GM12878 (cell line): Measurements from ENCODE around the gene MGAT4B. TPM values are rescaled to one million over a fixed set of nuclear protein-coding genes. Genes with fewer than 3 reads are reported as not detected.

Source experiments
- ATAC-seq: fragments of 200-7000 bp; cut with Tn5 transposase; 3 replicates; pipeline ENCODE4 v1.9.1; 2020; ENCODE audit warnings: mild to moderate bottlenecking, moderate library complexity
- BruUV-seq: library from RNA; stranded (reverse); fragments of 400-500 nt; replicated peaks from 2 replicates; lab custom pipeline; 2021; lab: Mats Ljungman, UMichigan
- CTCF ChIA-PET: fragments of 300-600 bp; sonication (Branson Sonifier 250); formaldehyde crosslinking; extraction: SDS; loops from one replicate; lab custom pipeline; 2021; ENCODE audit warnings: inconsistent platforms; lab: Yijun Ruan, JAX
- POLR2A ChIA-PET: fragments of 350-600 bp; formaldehyde crosslinking; extraction: SDS; loops from one replicate; lab custom pipeline; 2021; ENCODE audit warnings: inconsistent platforms; lab: Charles Lee
- RAD21 ChIA-PET: fragments of 300-600 bp; sonication (Branson Sonifier 250); formaldehyde crosslinking; loops from one replicate; lab custom pipeline; 2023; ENCODE audit warnings: antibody characterized with exemption; ENCODE audit not compliant: unreplicated experiment; lab: Charles Lee
- SMC1A ChIA-PET: fragments of 300-600 bp; sonication (Branson Sonifier 250); formaldehyde crosslinking; loops from one replicate; lab custom pipeline; 2023; ENCODE audit not compliant: unreplicated experiment, uncharacterized antibody; lab: Charles Lee
- DNase-seq: peaks from one replicate; pipeline ENCODE4 v3.0.0-alpha.2; 2011; ENCODE audit warnings: low read depth, low spot score
- FAIRE-seq: peaks from 3 replicates; lab custom pipeline; 2011; peaks lifted over from hg19 to GRCh38; lab: Jason Lieb, UNC
- H2AFZ ChIP-seq: 2 replicates; pipeline ENCODE4 v1.6.0; 2011; ENCODE audit warnings: low read depth, low read length, control low read depth; ENCODE audit not compliant: control insufficient read depth
- H3K27ac ChIP-seq: 2 replicates; pipeline ENCODE4 v1.5.1; 2011; ENCODE audit warnings: control low read depth; ENCODE audit not compliant: control insufficient read depth, insufficient read depth
- H3K27me3 ChIP-seq, 2 experiments: replicated peaks in 1 of 2; 2 replicates each; pipeline versions ENCODE4 v1.6.0 to v1.6.1; 2011; ENCODE audit warnings: low read length in 1 of 2; ENCODE audit not compliant: control insufficient read depth in 2 of 2, insufficient read depth in 2 of 2
- H3K36me3 ChIP-seq, 2 experiments: 2 replicates each; pipeline ENCODE4 v1.5.1; 2011; ENCODE audit warnings: low read length in 1 of 2; ENCODE audit not compliant: control insufficient read depth in 2 of 2, insufficient read depth in 2 of 2
- H3K4me1 ChIP-seq: 2 replicates; pipeline ENCODE4 v1.6.1; 2011; ENCODE audit warnings: mild to moderate bottlenecking, low read length, moderate library complexity, mixed read lengths; ENCODE audit not compliant: control insufficient read depth, insufficient read depth
- H3K4me2 ChIP-seq: 2 replicates; pipeline ENCODE4 v1.6.0; 2011; ENCODE audit warnings: control low read depth; ENCODE audit not compliant: control insufficient read depth, insufficient read depth
- H3K4me3 ChIP-seq: fragments of 200-600 bp; sonication (generic); 2 replicates; pipeline ENCODE4 v1.5.1; 2016
- H3K79me2 ChIP-seq: 2 replicates; pipeline ENCODE4 v1.6.0; 2011; ENCODE audit warnings: low read length; ENCODE audit not compliant: control insufficient read depth, insufficient read depth
- H3K9ac ChIP-seq: 2 replicates; pipeline ENCODE4 v1.8.0; 2011; ENCODE audit warnings: low read length, control low read depth, mixed read lengths; ENCODE audit not compliant: control insufficient read depth, insufficient read depth
- H3K9me3 ChIP-seq: replicated peaks from 3 replicates; pipeline ENCODE4 v1.5.1; 2011; ENCODE audit warnings: mild to moderate bottlenecking, low read length; ENCODE audit not compliant: control insufficient read depth, insufficient read depth
- H4K20me1 ChIP-seq: 2 replicates; pipeline ENCODE4 v1.6.0; 2011; ENCODE audit not compliant: control insufficient read depth, insufficient read depth
- BMI1 ChIP-seq: fragments of 450-650 bp; IDR thresholded peaks from 2 replicates; pipeline ENCODE4 v1.6.1; 2016; ENCODE audit warnings: mild to moderate bottlenecking, moderate library complexity, borderline replicate concordance
- CHD4 ChIP-seq: fragments of 200-600 bp; sonication (generic); IDR thresholded peaks from 2 replicates; pipeline ENCODE4 v1.6.1; 2016; ENCODE audit warnings: mild to moderate bottlenecking
- ELK1 ChIP-seq: IDR thresholded peaks from 2 replicates; pipeline ENCODE4 v1.6.1; 2012; ENCODE audit warnings: low read depth, low read length, improper control_type of control experiment
- GATAD2B ChIP-seq: fragments of 450-650 bp; conservative IDR thresholded peaks from 2 replicates; pipeline ENCODE4 v1.6.1; 2017; ENCODE audit warnings: low read depth, mild to moderate bottlenecking, moderate library complexity
- HDGF ChIP-seq: fragments of 450-650 bp; IDR thresholded peaks from 2 replicates; pipeline ENCODE4 v1.6.1; 2016; ENCODE audit warnings: antibody characterized with exemption
- IRF4 ChIP-seq: IDR thresholded peaks from 2 replicates; pipeline ENCODE4 v1.6.1; 2011; ENCODE audit warnings: low read depth, low read length
- MXI1 ChIP-seq: fragments of 150-350 bp; IDR thresholded peaks from 2 replicates; pipeline ENCODE4 v1.6.1; 2011; ENCODE audit warnings: low read depth, mild to moderate bottlenecking, inconsistent platforms, low read length, improper control_type of control experiment
- PAX8 ChIP-seq: fragments of 450-650 bp; IDR thresholded peaks from 2 replicates; pipeline ENCODE4 v1.6.1; 2017; ENCODE audit warnings: mild to moderate bottlenecking, moderate library complexity
- SP1 ChIP-seq: IDR thresholded peaks from one replicate; pipeline ENCODE4 v1.6.1; 2011; ENCODE audit warnings: low read depth, low read length
- ZBED1 ChIP-seq: IDR thresholded peaks from 2 replicates; pipeline ENCODE4 v1.6.1; 2016; ENCODE audit warnings: borderline replicate concordance
- ZBTB11 ChIP-seq: fragments of 450-650 bp; formaldehyde crosslinking; IDR thresholded peaks from 2 replicates; pipeline ENCODE4 v1.5.0; 2022; ENCODE audit warnings: mild to moderate bottlenecking, missing genetic modification characterization
- ZNF592 ChIP-seq: fragments of 450-650 bp; IDR thresholded peaks from 2 replicates; pipeline ENCODE4 v1.6.1; 2017; ENCODE audit warnings: mild to moderate bottlenecking, moderate library complexity
- WGBS: methylation state at CpG from one replicate; pipeline ENCODE4 v1.1.6; 2016; ENCODE audit warnings: low lambda C conversion rate; ENCODE audit not compliant: insufficient replicate concordance, insufficient coverage; ENCODE audit errors: missing lambda C conversion rate; 5-methylcytosine and 5-hydroxymethylcytosine counted together
- in situ Hi-C: fragments of 300-500 bp; cut with MboI; formaldehyde crosslinking; loops from 9 replicates; pipeline ENCODE4 v1.14.3; 2018; ENCODE audit warnings: mixed read lengths
- intact Hi-C: fragments of 100-400 bp; cut with micrococcal nuclease; formaldehyde crosslinking; loops from one replicate; pipeline ENCODE4 v1.14.2; 2022; ENCODE audit not compliant: unreplicated experiment
- polyA plus RNA-seq, 11 experiments: library from polyadenylated mRNA; depleted of rRNA in 4 of 11; unstranded in 6 of 11; stranded (reverse) in 5 of 11; fragments of >200 nt; fragmentation: Nextera tagmentation in 4 of 11; fragmentation: Illumina TruSeq in 1 of 11; extraction: Ambion mirVana in 4 of 11; extraction: Trizol in 1 of 11; gene quantifications; 1 replicate in 1 of 11; 2 replicates in 10 of 11; pipeline versions ENCODE4 v1.2.1 to v1.2.3, GENCODE V29; 2011 to 2016; ENCODE audit warnings: inconsistent platforms in 2 of 11, missing spikeins in 2 of 11, low read depth in 1 of 11
- total RNA-seq, 4 experiments: library from RNA; depleted of rRNA in 3 of 4; stranded (reverse); fragments of >200 nt in 3 of 4; fragmentation: Illumina TruSeq in 1 of 4; extraction: Trizol in 1 of 4; gene quantifications; 2 replicates each; pipeline versions ENCODE4 v1.2.1 to v1.2.3, GENCODE V29; 2013 to 2021
- TF ChIP-seq, protein P1 (sequence below): fragments of 150-350 bp; IDR thresholded peaks from 2 replicates; pipeline ENCODE4 v1.6.1; 2014; ENCODE audit warnings: mild to moderate bottlenecking, low read depth, low read length

MGAT4B gene
- total and polyA plus RNA-seq, 10 of the 15 experiments (the other 5 are each of a cell fraction or from before 2014, with no cell fraction given) = 0.60 to 82.5 (median 34.4) TPM; not detected in 1

GRCh38 chr5:179769796-179770195 lies 36.9 kb downstream of the MGAT4B start:
- H3K9ac ChIP-seq = no peak overlapping the region
- no peak for FAIRE-seq
- no peaks in the 10 kb centered on the region for H3K27me3 ChIP-seq
- RAD21 ChIA-PET = no interaction called here
- peaks cover 24 to 39% of the 10 kb centered on the region in 2 experiments for H3K36me3 ChIP-seq
- H2AFZ ChIP-seq = no peak overlapping the region
- no TSS peak for BruUV-seq
- no peaks in the 10 kb centered on the region for H4K20me1 ChIP-seq
- H3K4me2 ChIP-seq = no peak overlapping the region
- ATAC-seq = no peak
- DNase-seq = no peak
- no peaks in the 10 kb centered on the region for H3K4me1 ChIP-seq
- H3K79me2 ChIP-seq = no peaks in the 10 kb centered on the region; the same call in 1 of the 2 replicates
- CTCF ChIA-PET = no interaction called here
- no peak overlapping the region for H3K4me3 ChIP-seq
- SMC1A ChIA-PET = no interaction called here
- no peak overlapping the region for H3K27ac ChIP-seq
- in situ Hi-C loops = no loop called here
- intact Hi-C loops = loop anchor here (10.0 kb wide), 1 partner anchor 205 kb away; no protein-coding TSS in a partner anchor
- POLR2A ChIA-PET = no interaction called here
- 99% methylated on average over 5 of the region's 5 CpGs for WGBS
- no peaks in the 10 kb centered on the region for H3K9me3 ChIP-seq
- no peak for TF ChIP-seq ZNF592
- TF ChIP-seq ZBED1 = no peak
- no peak for TF ChIP-seq GATAD2B
- no peak for TF ChIP-seq HDGF
- TF ChIP-seq SP1 = no peak
- no peak for TF ChIP-seq CHD4
- no peak for TF ChIP-seq ZBTB11 (CRISPR knock-in tag)
- no peak for TF ChIP-seq MXI1
- TF ChIP-seq ELK1 = no peak
- TF ChIP-seq BMI1 = no peak
- TF ChIP-seq, protein P1, sequence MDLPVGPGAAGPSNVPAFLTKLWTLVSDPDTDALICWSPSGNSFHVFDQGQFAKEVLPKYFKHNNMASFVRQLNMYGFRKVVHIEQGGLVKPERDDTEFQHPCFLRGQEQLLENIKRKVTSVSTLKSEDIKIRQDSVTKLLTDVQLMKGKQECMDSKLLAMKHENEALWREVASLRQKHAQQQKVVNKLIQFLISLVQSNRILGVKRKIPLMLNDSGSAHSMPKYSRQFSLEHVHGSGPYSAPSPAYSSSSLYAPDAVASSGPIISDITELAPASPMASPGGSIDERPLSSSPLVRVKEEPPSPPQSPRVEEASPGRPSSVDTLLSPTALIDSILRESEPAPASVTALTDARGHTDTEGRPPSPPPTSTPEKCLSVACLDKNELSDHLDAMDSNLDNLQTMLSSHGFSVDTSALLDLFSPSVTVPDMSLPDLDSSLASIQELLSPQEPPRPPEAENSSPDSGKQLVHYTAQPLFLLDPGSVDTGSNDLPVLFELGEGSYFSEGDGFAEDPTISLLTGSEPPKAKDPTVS = no peak
- TF ChIP-seq IRF4 = no peak
- no peak for TF ChIP-seq PAX8
